GM12865 (cell line): Measurements from ENCODE around the gene NCAM2.

Experiments used
- DNase-seq: peaks from one replicate; pipeline ENCODE4 v3.0.0; 2010; ENCODE audit warnings: low read depth
- H3K4me3 ChIP-seq: 2 replicates; pipeline ENCODE4 v1.5.1; 2011; ENCODE audit warnings: mild to moderate bottlenecking, low read depth, low read length, control low read depth
- TF ChIP-seq, protein P1 (sequence below): IDR thresholded peaks from 2 replicates; pipeline ENCODE4 v1.5.1; 2011; ENCODE audit warnings: low read length, control low read depth, low read depth, inconsistent platforms; ENCODE audit not compliant: insufficient read depth; ENCODE audit errors: missing control alignments

Gene NCAM2

DNA sequence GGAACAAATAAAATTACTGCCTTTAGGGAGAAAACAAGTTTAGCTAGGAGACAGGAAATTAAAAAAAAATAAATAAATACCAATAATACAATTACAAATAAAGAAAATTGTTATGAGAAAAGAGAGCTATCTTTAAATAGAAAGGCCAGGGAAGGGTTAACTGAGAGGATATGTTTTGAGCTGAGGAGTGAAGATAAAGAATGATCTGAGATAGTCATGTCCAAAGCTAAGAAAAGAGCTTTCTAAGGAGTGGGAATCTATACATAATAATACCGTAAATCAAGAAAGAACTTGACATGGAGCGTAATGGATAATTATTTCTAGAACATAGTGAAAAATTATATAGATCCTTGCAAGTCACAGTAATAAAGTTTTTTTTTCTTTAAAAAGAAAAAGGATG, 176.5 kb downstream of the NCAM2 start:
- H3K4me3 ChIP-seq, result no peak overlapping the region
- DNase-seq, result no peak
- TF ChIP-seq, protein P1, sequence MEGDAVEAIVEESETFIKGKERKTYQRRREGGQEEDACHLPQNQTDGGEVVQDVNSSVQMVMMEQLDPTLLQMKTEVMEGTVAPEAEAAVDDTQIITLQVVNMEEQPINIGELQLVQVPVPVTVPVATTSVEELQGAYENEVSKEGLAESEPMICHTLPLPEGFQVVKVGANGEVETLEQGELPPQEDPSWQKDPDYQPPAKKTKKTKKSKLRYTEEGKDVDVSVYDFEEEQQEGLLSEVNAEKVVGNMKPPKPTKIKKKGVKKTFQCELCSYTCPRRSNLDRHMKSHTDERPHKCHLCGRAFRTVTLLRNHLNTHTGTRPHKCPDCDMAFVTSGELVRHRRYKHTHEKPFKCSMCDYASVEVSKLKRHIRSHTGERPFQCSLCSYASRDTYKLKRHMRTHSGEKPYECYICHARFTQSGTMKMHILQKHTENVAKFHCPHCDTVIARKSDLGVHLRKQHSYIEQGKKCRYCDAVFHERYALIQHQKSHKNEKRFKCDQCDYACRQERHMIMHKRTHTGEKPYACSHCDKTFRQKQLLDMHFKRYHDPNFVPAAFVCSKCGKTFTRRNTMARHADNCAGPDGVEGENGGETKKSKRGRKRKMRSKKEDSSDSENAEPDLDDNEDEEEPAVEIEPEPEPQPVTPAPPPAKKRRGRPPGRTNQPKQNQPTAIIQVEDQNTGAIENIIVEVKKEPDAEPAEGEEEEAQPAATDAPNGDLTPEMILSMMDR, result no peak

DNA sequence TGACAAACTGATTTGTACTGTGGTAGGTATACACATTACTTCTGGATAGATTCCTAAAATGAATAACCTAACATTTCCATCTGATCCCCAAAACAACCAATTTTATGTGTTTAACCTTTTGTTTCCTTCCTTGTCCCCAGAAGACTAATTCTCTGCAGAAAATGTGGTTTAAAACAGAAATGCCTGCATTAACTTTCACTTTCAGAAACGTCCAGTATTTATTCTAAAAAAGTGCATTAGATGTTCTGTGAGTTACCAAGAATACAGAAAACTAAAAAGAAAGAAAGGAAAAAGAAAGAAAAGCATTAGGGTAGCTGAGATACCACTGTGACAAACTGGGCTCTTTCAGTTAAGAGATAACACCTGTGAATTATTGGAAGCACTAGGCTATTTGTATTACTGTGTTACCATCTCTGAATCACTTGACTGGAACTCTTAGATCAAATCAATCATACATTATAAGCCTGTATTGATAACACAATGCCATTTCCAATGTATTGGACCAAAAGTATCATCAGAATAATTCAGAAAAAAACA, 177.7 kb downstream of the NCAM2 start:
- H3K4me3 ChIP-seq, result no peak overlapping the region
- TF ChIP-seq, protein P1, result no peak
- DNase-seq, result no peak

DNA sequence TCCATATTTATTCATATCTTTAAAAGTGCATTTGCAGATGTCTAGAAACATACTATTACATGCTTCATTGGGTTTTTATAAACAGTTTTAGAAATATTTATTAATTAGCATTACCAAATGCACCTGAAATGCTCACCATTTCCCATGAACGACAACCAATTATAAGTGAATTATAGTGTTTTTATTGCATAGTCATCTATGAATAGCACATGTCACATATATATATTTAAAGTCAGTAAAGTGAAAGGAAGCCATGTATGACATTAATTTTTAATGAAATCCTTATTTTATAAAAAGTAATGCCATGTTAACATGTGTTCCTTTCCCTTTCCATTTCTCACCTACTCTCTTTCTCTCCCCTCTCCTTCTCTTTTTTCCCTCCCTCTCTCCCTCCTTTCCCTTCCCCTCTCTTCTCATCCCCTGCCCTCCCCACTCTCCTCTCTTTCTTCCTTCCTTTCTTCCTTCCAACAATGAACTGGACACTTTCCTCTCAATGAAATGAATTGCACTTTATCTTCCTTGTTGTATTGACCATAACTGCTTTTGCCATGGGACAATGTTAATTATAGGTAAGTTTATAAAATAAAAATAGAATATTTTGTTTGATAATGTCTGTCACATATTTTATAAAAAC, 179.3 kb downstream of the NCAM2 start:
- TF ChIP-seq, protein P1, result no peak
- no peak for DNase-seq
- H3K4me3 ChIP-seq, result no peak overlapping the region

DNA sequence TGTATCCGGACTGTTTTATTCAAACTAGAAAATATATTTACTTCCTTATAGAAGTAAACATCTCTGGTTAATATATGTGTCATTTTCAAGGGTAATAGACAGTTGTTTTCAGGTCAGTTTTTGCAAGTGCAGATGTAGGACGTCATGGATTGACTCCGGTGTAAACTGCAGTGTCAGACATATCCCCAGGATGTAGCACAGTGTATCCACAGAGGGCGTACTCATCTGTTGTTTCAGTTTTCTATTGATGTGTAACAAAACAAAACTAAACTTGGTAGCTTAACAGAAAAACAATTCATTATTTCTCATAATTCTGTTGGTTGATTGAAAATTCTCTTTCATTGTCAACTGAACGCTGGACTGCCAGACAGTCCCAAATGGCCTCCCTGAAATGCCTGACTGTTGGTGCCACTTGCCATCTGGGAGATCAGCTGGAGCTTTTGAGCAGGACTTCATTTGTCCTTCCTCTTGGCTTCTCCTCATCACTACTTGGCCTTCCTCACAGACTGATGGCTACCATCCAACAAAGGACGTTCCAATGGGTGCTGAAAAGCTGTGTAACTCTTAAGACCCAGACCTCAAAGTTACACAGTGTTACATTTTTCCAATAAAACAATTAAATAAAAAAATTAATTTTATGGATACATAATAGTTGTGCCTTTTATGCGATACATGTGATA, 181.6 kb downstream of the NCAM2 start:
- TF ChIP-seq, protein P1, result no peak
- DNase-seq, result no peak
- H3K4me3 ChIP-seq, result no peak overlapping the region

DNA sequence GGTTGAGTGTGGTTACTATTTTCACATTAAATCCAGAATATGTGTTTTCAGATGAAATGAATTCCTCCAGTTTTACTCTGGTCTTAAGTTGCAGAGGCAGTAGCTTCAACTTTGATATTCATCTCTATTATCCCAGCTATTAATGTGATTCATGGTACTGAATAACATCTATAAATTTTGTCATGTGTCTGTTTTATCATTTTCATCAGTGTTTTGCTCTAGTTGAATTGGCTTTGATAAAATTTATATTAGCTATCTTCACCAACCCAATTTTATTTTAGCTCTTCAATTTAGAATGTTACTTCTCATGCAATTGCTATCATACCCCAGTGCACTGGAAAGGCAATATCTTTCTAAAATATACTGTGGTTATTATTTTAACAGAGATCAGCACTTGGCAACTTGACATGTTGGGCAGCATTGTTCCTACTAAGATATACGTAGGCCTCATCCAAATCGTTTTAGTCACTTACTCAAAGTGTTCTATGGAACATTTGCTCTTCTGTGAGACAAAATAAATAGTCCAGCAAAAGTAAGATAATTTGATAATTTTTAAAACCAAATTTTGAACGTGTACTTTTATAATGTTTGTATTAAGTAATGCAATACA, 184.3 kb downstream of the NCAM2 start:
- H3K4me3 ChIP-seq, result no peak overlapping the region
- TF ChIP-seq, protein P1, result no peak
- no peak for DNase-seq

DNA sequence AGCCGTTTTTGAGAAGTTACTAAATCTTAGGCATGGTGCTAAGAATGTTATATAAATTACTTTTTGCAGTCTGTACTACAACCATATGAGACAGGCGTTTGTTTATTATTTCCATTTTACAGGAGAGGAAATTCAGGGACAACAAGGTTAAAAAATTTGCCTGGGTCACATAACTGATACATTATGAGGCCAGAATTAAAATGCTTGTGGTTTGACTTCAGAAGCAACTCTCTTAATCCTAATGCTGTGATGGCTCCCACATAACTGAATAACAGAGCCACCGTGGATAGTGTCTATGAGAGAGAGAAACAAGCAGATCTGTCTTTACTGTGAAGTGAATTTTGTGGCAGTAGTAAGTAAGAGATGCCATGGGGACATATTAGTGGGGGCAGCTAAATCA, 184.9 kb downstream of the NCAM2 start:
- TF ChIP-seq, protein P1, result no peak
- no peak overlapping the region for H3K4me3 ChIP-seq
- no peak for DNase-seq
